Upper lobe of right lung (tissue), 1 donor: ENCODE data around the gene SLC12A7. TPM values are rescaled to one million over a fixed set of nuclear protein-coding genes. Genes with fewer than 3 reads are reported as not detected.

ENCODE experiments used
- ATAC-seq: fragments of 200-7000 bp; cut with Tn5 transposase; one replicate; pipeline ENCODE4 v1.9.1; 2020; ENCODE audit warnings: mild to moderate bottlenecking, moderate library complexity
- DNase-seq: peaks from one replicate; pipeline ENCODE4 v3.0.0-alpha.2; 2020
- H3K27ac ChIP-seq: fragments of 200-600 bp; one replicate; pipeline ENCODE4 v1.8.0; 2022
- H3K27me3 ChIP-seq: fragments of 200-600 bp; one replicate; pipeline ENCODE4 v1.8.0; 2022; ENCODE audit warnings: mild to moderate bottlenecking
- H3K36me3 ChIP-seq: fragments of 200-600 bp; one replicate; pipeline ENCODE4 v1.8.0; 2022
- H3K4me1 ChIP-seq: fragments of 200-600 bp; one replicate; pipeline ENCODE4 v1.8.0; 2022
- H3K4me3 ChIP-seq: fragments of 200-600 bp; one replicate; pipeline ENCODE4 v1.8.0; 2022; ENCODE audit warnings: mild to moderate bottlenecking
- H3K9me3 ChIP-seq: fragments of 200-600 bp; one replicate; pipeline ENCODE4 v1.8.0; 2022
- CTCF ChIP-seq: fragments of 200-600 bp; IDR thresholded peaks from one replicate; pipeline ENCODE4 v1.8.0; 2022; ENCODE audit warnings: antibody characterized with exemption
- intact Hi-C: fragments of 100-400 bp; cut with DNase I; formaldehyde crosslinking; loops from one replicate; pipeline ENCODE4 v1.11.0; 2022
- total RNA-seq: library from RNA; stranded (reverse); fragmentation: NEBNext Ultra II Directional; extraction: Animal tissue kit (Norgen Biotek cat#: 25700); gene quantifications from one replicate; pipeline ENCODE4 v1.2.1, GENCODE V29; 2021
- donor health status: DM: no; HTN: yes; CAD: no; lungs with severe emphysema.

Gene SLC12A7
- total RNA-seq, 1 donor from 2014 or later = 49.6 TPM

GRCh38 chr5:1095302-1095989 lies 16.4 kb downstream of the SLC12A7 start:
- H3K36me3 ChIP-seq = peaks cover 30% of the 10 kb centered on the region
- H3K27me3 ChIP-seq = no peaks in the 10 kb centered on the region
- no peak overlapping the region for H3K4me3 ChIP-seq
- intact Hi-C loops = no loop called here
- no peak overlapping the region for H3K27ac ChIP-seq
- ATAC-seq = no peak
- no peak for DNase-seq
- H3K4me1 ChIP-seq = no peaks in the 10 kb centered on the region
- H3K9me3 ChIP-seq = no peaks in the 10 kb centered on the region
- no peak for TF ChIP-seq CTCF

- intact Hi-C loops = no loop called here
- H3K27me3 ChIP-seq = no peaks in the 10 kb centered on the region
- no peak for ATAC-seq
- no peak for DNase-seq
- peaks cover 30% of the 10 kb centered on the region for H3K36me3 ChIP-seq
- H3K9me3 ChIP-seq = no peaks in the 10 kb centered on the region
- no peaks in the 10 kb centered on the region for H3K4me1 ChIP-seq
- H3K4me3 ChIP-seq = no peak overlapping the region
- TF ChIP-seq CTCF = no peak
- H3K27ac ChIP-seq = no peak overlapping the region
These were observed 17.1 kb downstream of the SLC12A7 start for GRCh38 chr5:1094670-1095190.

GRCh38 chr5:1093361-1093760 lies 18.5 kb downstream of the SLC12A7 start:
- no peaks in the 10 kb centered on the region for H3K4me1 ChIP-seq
- no peaks in the 10 kb centered on the region for H3K27me3 ChIP-seq
- DNase-seq (no peak), ATAC-seq (peak; percentile 27)
- no peak overlapping the region for H3K4me3 ChIP-seq
- H3K36me3 ChIP-seq = peaks cover 30% of the 10 kb centered on the region
- intact Hi-C loops = no loop called here
- TF ChIP-seq CTCF = no peak
- H3K27ac ChIP-seq = no peak overlapping the region
- H3K9me3 ChIP-seq = no peaks in the 10 kb centered on the region

GRCh38 chr5:1092122-1092521 lies 19.7 kb downstream of the SLC12A7 start:
- intact Hi-C loops = no loop called here
- Histone ChIP-seq H3K27me3 (no peaks in the 10 kb centered on the region), H3K36me3 (peaks cover 43% of the 10 kb centered on the region), H3K4me3 (no peak overlapping the region), H3K9me3 (no peaks in the 10 kb centered on the region), H3K4me1 (no peaks in the 10 kb centered on the region), H3K27ac (no peak overlapping the region)
- DNase-seq = no peak
- no peak for ATAC-seq
- TF ChIP-seq CTCF = no peak

GRCh38 chr5:1091632-1092031 lies 20.2 kb downstream of the SLC12A7 start:
- TF ChIP-seq CTCF = no peak
- no peak overlapping the region for H3K27ac ChIP-seq
- ATAC-seq (no peak), DNase-seq (no peak)
- peaks cover 48% of the 10 kb centered on the region for H3K36me3 ChIP-seq
- intact Hi-C loops = no loop called here
- H3K4me3 ChIP-seq = no peak overlapping the region
- H3K4me1 ChIP-seq = no peaks in the 10 kb centered on the region
- no peaks in the 10 kb centered on the region for H3K27me3 ChIP-seq
- no peaks in the 10 kb centered on the region for H3K9me3 ChIP-seq
